ENCODE measurements around the gene FLNB. TPM values are rescaled to one million over a fixed set of nuclear protein-coding genes. Genes with fewer than 3 reads are reported as not detected.

Gene FLNB
- total RNA-seq, 1 donor from 2014 or later = 72.9 TPM

GRCh38 chr3:58164199-58164879 is 156.1 kb downstream of the FLNB start:
- peaks cover 28% of the 10 kb centered on the region for H3K36me3 Mint-ChIP-seq (ENCODE audit: unreplicated experiment)

DNA sequence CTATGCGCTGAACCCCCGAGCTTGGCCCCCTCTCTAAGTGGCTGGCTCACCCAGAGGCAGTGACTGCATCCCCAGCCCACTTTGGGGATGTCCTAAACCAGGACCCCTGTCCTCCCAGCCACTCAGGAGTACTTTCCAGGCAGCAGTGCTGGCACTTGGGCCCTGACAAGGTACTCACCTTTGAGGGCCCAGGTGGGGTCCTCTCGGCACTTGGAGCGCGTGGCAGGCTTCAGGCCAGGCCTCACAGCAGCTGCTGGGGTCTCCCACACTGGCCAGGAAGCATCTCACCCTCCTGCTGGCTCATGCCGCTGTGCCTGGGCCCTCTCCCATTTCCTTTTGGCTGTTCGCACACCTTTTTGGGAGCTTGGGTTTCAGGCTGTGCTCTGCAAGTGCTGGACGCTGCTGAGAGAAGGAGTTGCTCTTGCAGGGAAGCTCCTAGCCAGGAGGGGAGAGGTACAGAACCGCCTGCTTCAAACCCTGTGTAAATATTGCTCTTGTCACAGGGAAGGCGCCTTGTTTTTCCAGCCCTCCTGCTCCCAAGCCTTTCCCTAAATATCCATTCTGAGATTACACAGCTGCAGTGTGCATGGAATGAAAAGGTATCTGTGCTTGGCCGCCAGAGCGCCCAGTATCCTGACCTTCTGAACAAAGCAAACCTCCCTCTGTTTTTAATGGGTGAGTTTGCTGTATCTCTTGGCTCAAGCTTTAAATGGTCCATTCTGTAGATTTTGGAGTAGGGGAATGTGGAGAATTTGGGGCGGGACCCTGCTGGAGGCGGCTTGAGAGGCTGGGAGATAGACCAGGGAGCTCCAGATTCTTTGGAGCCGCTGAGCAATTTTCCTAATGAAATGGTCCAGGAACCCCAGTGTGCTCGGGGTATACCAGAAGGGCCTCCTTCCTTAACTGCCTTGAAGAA is 156.9 kb downstream of the FLNB start:
- peaks cover 31% of the 10 kb centered on the region for H3K36me3 Mint-ChIP-seq (ENCODE audit: unreplicated experiment)
- no peaks in the 10 kb centered on the region for H3K27me3 Mint-ChIP-seq (ENCODE audit: unreplicated experiment)
- H3K4me3 Mint-ChIP-seq (ENCODE audit: unreplicated experiment) = no peak overlapping the region
- no peak for TF ChIP-seq CTCF (IDR thresholded peaks at IDR 0.05)
- H3K9me3 Mint-ChIP-seq (ENCODE audit: unreplicated experiment) = no peaks in the 10 kb centered on the region
- H3K27ac Mint-ChIP-seq (ENCODE audit: unreplicated experiment) = peak overlapping the region; percentile 63
- H3K4me1 Mint-ChIP-seq (ENCODE audit: unreplicated experiment) = peaks cover 64% of the 10 kb centered on the region
- DNase-seq (ENCODE audit: extremely low spot score, unreplicated experiment) = no peak

More at GRCh38 chr3:58164199-58164879, 156.1 kb downstream of the FLNB start:
- Mint-ChIP-seq H3K27ac (ENCODE audit: unreplicated experiment) (peak overlapping the region; percentile 46), H3K27me3 (ENCODE audit: unreplicated experiment) (no peaks in the 10 kb centered on the region), H3K4me1 (ENCODE audit: unreplicated experiment) (peaks cover 71% of the 10 kb centered on the region), H3K9me3 (ENCODE audit: unreplicated experiment) (no peaks in the 10 kb centered on the region), H3K4me3 (ENCODE audit: unreplicated experiment) (no peak overlapping the region)
- TF ChIP-seq CTCF (IDR thresholded peaks at IDR 0.05) = no peak
- DNase-seq (ENCODE audit: extremely low spot score, unreplicated experiment) = no peak

DNA sequence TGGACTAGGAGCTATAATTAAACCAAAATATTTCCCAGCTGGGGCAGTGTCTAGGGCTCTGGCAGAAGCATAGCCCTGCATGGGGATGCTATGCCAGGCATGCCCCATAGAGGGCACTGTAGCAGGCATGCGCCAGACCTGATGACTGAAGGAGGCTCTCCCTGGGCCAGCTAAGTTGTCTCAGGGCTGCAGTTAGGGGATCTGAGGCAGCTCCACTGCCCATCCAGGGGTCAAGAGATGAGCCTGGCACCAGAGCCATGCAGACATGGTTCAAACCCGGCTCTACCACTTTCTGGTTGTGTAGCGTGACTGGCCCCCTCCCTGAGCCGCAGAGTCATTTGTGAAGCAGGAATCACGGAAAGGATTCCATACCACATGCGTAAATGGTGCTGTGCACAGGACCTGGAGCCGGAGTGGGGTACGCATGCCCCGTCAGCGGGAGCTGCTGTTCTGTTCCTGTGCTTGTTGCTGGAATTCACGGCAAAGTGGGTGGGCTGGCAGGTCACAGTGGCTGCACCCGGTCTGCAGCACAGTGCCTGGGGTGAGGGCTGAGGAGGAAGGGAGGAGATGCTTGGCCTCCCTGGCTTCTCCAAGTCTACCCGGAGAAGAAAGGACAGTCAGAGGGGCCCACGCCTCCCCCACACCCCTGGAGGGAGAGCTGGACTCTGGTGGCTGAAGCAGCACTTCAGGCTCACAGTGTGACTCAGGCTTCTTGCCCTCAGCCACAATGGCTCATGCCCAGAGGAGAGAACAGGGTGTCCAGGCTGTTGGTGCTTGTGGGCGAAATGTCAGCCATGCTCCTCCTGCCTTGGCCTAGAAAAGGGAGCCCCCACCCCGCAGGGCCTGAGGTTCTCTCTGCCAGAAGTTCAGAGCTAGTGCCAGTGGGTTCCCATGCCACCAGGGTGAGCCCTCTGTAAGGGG is 159.5 kb downstream of the FLNB start:
- peaks cover 14% of the 10 kb centered on the region for H3K36me3 Mint-ChIP-seq (ENCODE audit: unreplicated experiment)

DNA sequence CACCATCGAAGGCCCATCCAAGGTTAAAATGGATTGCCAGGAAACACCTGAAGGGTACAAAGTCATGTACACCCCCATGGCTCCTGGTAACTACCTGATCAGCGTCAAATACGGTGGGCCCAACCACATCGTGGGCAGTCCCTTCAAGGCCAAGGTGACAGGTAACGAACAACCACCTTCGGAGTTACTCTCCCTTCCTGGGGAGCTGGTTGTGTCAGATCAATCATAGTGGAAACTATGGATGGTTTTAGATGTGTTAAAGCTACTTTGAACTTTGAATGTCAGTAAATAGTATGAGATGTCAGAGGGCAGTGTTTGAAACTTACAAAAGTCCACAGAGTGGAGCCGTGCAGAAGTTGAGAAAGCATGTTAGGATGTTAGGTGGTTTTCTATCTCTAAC is 160.3 kb downstream of the FLNB start:
- Mint-ChIP-seq H3K27me3 (ENCODE audit: unreplicated experiment) (no peaks in the 10 kb centered on the region), H3K9me3 (ENCODE audit: unreplicated experiment) (no peaks in the 10 kb centered on the region), H3K27ac (ENCODE audit: unreplicated experiment) (no peak overlapping the region)

More for the DNA sequence above, 159.5 kb downstream of the FLNB start:
- DNase-seq (ENCODE audit: extremely low spot score, unreplicated experiment) = no peak
- Mint-ChIP-seq H3K9me3 (ENCODE audit: unreplicated experiment) (no peaks in the 10 kb centered on the region), H3K27ac (ENCODE audit: unreplicated experiment) (no peak overlapping the region), H3K27me3 (ENCODE audit: unreplicated experiment) (no peaks in the 10 kb centered on the region), H3K4me3 (ENCODE audit: unreplicated experiment) (no peak overlapping the region), H3K4me1 (ENCODE audit: unreplicated experiment) (peaks cover 45% of the 10 kb centered on the region)
- TF ChIP-seq CTCF (IDR thresholded peaks at IDR 0.05) = peak; percentile 81

More for the DNA sequence above, 160.3 kb downstream of the FLNB start:
- Mint-ChIP-seq H3K36me3 (ENCODE audit: unreplicated experiment) (peaks cover 14% of the 10 kb centered on the region), H3K4me1 (ENCODE audit: unreplicated experiment) (peaks cover 39% of the 10 kb centered on the region), H3K4me3 (ENCODE audit: unreplicated experiment) (no peak overlapping the region)
- DNase-seq (ENCODE audit: extremely low spot score, unreplicated experiment) = no peak
- TF ChIP-seq CTCF (IDR thresholded peaks at IDR 0.05) = no peak
